H9 (cell line): ENCODE data around the gene SPA17. TPM values are rescaled to one million over a fixed set of nuclear protein-coding genes. Genes with fewer than 3 reads are reported as not detected.

Source experiments
- DNase-seq: peaks from one replicate; pipeline ENCODE4 v3.0.0-alpha.2; 2017
- H2AFZ ChIP-seq: one replicate; pipeline ENCODE4 v1.6.1; 2013; ENCODE audit warnings: mild to moderate bottlenecking, low read length, control low read depth, moderate library complexity
- H2AK5ac ChIP-seq: 2 replicates; pipeline ENCODE4 v1.6.1; 2013; ENCODE audit warnings: low read length, control low read depth, mixed read lengths; ENCODE audit not compliant: insufficient read length
- H2BK120ac ChIP-seq: one replicate; pipeline ENCODE4 v1.6.1; 2013; ENCODE audit warnings: low read depth, mild to moderate bottlenecking, low read length, control low read depth, inconsistent platforms; ENCODE audit not compliant: poor library complexity, severe bottlenecking
- H2BK12ac ChIP-seq: 2 replicates; pipeline ENCODE4 v1.6.1; 2013; ENCODE audit warnings: low read length, control low read depth, mixed read lengths, low read depth; ENCODE audit not compliant: insufficient read length
- H2BK15ac ChIP-seq: 2 replicates; pipeline ENCODE4 v1.6.1; 2013; ENCODE audit warnings: low read depth, low read length, control low read depth
- H2BK20ac ChIP-seq: one replicate; pipeline ENCODE4 v1.6.1; 2013; ENCODE audit warnings: low read depth, mild to moderate bottlenecking, low read length, control low read depth, inconsistent platforms; ENCODE audit not compliant: poor library complexity, severe bottlenecking
- H2BK5ac ChIP-seq: 2 replicates; pipeline ENCODE4 v1.6.1; 2013; ENCODE audit warnings: low read length, control low read depth, mixed read lengths; ENCODE audit not compliant: insufficient read length
- H3K14ac ChIP-seq: 2 replicates; pipeline ENCODE4 v1.6.1; 2013; ENCODE audit warnings: low read length, control low read depth; ENCODE audit not compliant: insufficient read depth
- H3K18ac ChIP-seq: 2 replicates; pipeline ENCODE4 v1.6.1; 2013; ENCODE audit warnings: low read depth, mild to moderate bottlenecking, mixed read lengths, low read length, control low read depth; ENCODE audit not compliant: insufficient read length
- H3K23ac ChIP-seq: 2 replicates; pipeline ENCODE4 v1.6.1; 2013; ENCODE audit warnings: low read length, control low read depth, mixed read lengths, low read depth; ENCODE audit not compliant: insufficient read length
- H3K23me2 ChIP-seq: 2 replicates; pipeline ENCODE4 v1.6.1; 2013; ENCODE audit warnings: low read depth, mild to moderate bottlenecking, mixed read lengths, low read length, control low read depth; ENCODE audit not compliant: insufficient read length, poor library complexity, severe bottlenecking
- H3K27ac ChIP-seq: 2 replicates; pipeline ENCODE4 v1.5.1; 2013; ENCODE audit warnings: low read length, control low read depth, mixed read lengths, low read depth; ENCODE audit not compliant: insufficient read length
- H3K27me3 ChIP-seq: 2 replicates; pipeline ENCODE4 v1.6.1; 2013; ENCODE audit warnings: low read length, control low read depth, inconsistent platforms; ENCODE audit not compliant: insufficient read depth
- H3K4ac ChIP-seq: 2 replicates; pipeline ENCODE4 v1.6.1; 2013; ENCODE audit warnings: low read depth, mild to moderate bottlenecking, control low read depth, inconsistent platforms, low read length, moderate library complexity
- H3K4me1 ChIP-seq: 2 replicates; pipeline ENCODE4 v1.6.1; 2013; ENCODE audit warnings: low read length, control low read depth, inconsistent platforms; ENCODE audit not compliant: insufficient read depth
- H3K4me2 ChIP-seq: 2 replicates; pipeline ENCODE4 v1.6.1; 2013; ENCODE audit warnings: low read length, control low read depth, mixed read lengths; ENCODE audit not compliant: insufficient read length, insufficient read depth
- H3K56ac ChIP-seq: 2 replicates; pipeline ENCODE4 v1.6.1; 2013; ENCODE audit warnings: low read depth, mild to moderate bottlenecking, mixed read lengths, low read length, control low read depth; ENCODE audit not compliant: insufficient read length
- H3K79me1 ChIP-seq: 2 replicates; pipeline ENCODE4 v1.6.1; 2013; ENCODE audit warnings: low read depth, mild to moderate bottlenecking, moderate library complexity, low read length, control low read depth, inconsistent platforms; ENCODE audit not compliant: insufficient read depth, poor library complexity, severe bottlenecking
- H3K79me2 ChIP-seq: 2 replicates; pipeline ENCODE4 v1.6.1; 2013; ENCODE audit warnings: low read length, control low read depth, inconsistent platforms; ENCODE audit not compliant: insufficient read depth
- H3K9ac ChIP-seq: 2 replicates; pipeline ENCODE4 v1.6.1; 2013; ENCODE audit warnings: low read length, control low read depth, mixed read lengths; ENCODE audit not compliant: insufficient read length; ENCODE audit errors: extremely low read depth
- H3K9me3 ChIP-seq: one replicate; pipeline ENCODE4 v1.6.1; 2013; ENCODE audit warnings: low read depth, low read length, inconsistent platforms; ENCODE audit not compliant: control insufficient read depth
- H3T11ph ChIP-seq: one replicate; pipeline ENCODE4 v1.6.1; 2013; ENCODE audit warnings: mild to moderate bottlenecking, low read length, control low read depth, inconsistent platforms
- H4K20me1 ChIP-seq: one replicate; pipeline ENCODE4 v1.6.1; 2013; ENCODE audit not compliant: control insufficient read depth, insufficient read length, insufficient read depth
- H4K5ac ChIP-seq: 2 replicates; pipeline ENCODE4 v1.6.1; 2013; ENCODE audit warnings: low read depth, mild to moderate bottlenecking, mixed read lengths, low read length, control low read depth; ENCODE audit not compliant: insufficient read length
- H4K8ac ChIP-seq: replicated peaks from 2 replicates; pipeline ENCODE4 v1.6.1; 2013; ENCODE audit warnings: low read length, control low read depth, mixed read lengths, low read depth; ENCODE audit not compliant: insufficient read length
- H4K91ac ChIP-seq: 2 replicates; pipeline ENCODE4 v1.6.1; 2013; ENCODE audit warnings: low read depth, mild to moderate bottlenecking, moderate library complexity, mixed read lengths, low read length, control low read depth; ENCODE audit not compliant: insufficient read length
- H3K27ac Mint-ChIP-seq, 3 experiments: 2 replicates in 2 of 3; 3 replicates in 1 of 3; pipeline ENCODE4 v1.8.0; 2020 to 2021; ENCODE audit warnings: mixed read lengths in 3 of 3, mild to moderate bottlenecking in 1 of 3, moderate library complexity in 1 of 3
- H3K27me3 Mint-ChIP-seq: 2 replicates; pipeline ENCODE4 v1.8.0; 2021; ENCODE audit warnings: low read depth, mild to moderate bottlenecking, moderate library complexity, mixed read lengths
- H3K36me3 Mint-ChIP-seq, 3 experiments: 2 replicates in 2 of 3; 3 replicates in 1 of 3; pipeline ENCODE4 v1.8.0; 2020 to 2021; ENCODE audit warnings: low read depth in 3 of 3, mixed read lengths in 3 of 3; ENCODE audit not compliant: insufficient read depth in 1 of 3
- H3K4me1 Mint-ChIP-seq, 2 experiments: 2 replicates each; pipeline ENCODE4 v1.8.0; 2020; ENCODE audit warnings: mixed read lengths in 2 of 2
- H3K4me3 Mint-ChIP-seq, 2 experiments: 2 replicates in 1 of 2; 3 replicates in 1 of 2; pipeline ENCODE4 v1.8.0; 2020 to 2021; ENCODE audit warnings: mild to moderate bottlenecking in 2 of 2, mixed read lengths in 2 of 2, moderate library complexity in 1 of 2
- H3K9me3 Mint-ChIP-seq, 2 experiments: 2 replicates in 1 of 2; 3 replicates in 1 of 2; pipeline ENCODE4 v1.8.0; 2020; ENCODE audit warnings: mild to moderate bottlenecking in 2 of 2, mixed read lengths in 2 of 2, moderate library complexity in 1 of 2
- CTCF ChIP-seq: fragments of 200-600 bp; sonication (generic); conservative IDR thresholded peaks from 3 replicates; pipeline ENCODE4 v1.8.0; 2021; ENCODE audit warnings: antibody characterized with exemption, mild to moderate bottlenecking
- WGBS: extraction: QIAGEN DNeasy Blood & Tissue Kit; methylation state at CpG from one replicate; pipeline ENCODE4 v1.1.7; 2013; ENCODE audit warnings: missing lambda C conversion rate, low lambda C conversion rate, mixed read lengths; ENCODE audit not compliant: insufficient read length; ENCODE audit errors: extremely low coverage; 5-methylcytosine and 5-hydroxymethylcytosine counted together
- total RNA-seq: library from RNA; stranded (reverse); gene quantifications from 2 replicates; pipeline ENCODE4 v1.2.1, GENCODE V29; 2021

Gene SPA17
- total RNA-seq, 1 experiment from 2014 or later, result 6.9 TPM

- Histone ChIP-seq H3K23ac (no peak overlapping the region), H4K20me1 (no peaks in the 10 kb centered on the region), H3K4me1 (no peaks in the 10 kb centered on the region), H4K5ac (no peak overlapping the region), H2BK5ac (no peak overlapping the region), H3K9ac (no peak overlapping the region), H3K79me2 (no peaks in the 10 kb centered on the region), H2BK12ac (no peak overlapping the region), H4K8ac (no peak overlapping the region), H3K14ac (no peak overlapping the region), H2BK20ac (no peak overlapping the region), H3K23me2 (no peaks in the 10 kb centered on the region), H3K56ac (no peak overlapping the region), H3K4ac (no peak overlapping the region), H3K27ac (no peak overlapping the region), H2BK15ac (no peak overlapping the region), H3K79me1 (no peaks in the 10 kb centered on the region), H3K9me3 (no peaks in the 10 kb centered on the region), H4K91ac (no peak overlapping the region), H3K4me2 (no peak overlapping the region), H2BK120ac (no peak overlapping the region), H3K18ac (no peak overlapping the region), H3T11ph (no peak overlapping the region), H2AFZ (no peak overlapping the region), H2AK5ac (no peak overlapping the region), H3K27me3 (peaks cover 2% of the 10 kb centered on the region; the same call in 1 of the 2 replicates)
- H3K4me1 Mint-ChIP-seq, result no peaks in the 10 kb centered on the region
- no peaks in the 10 kb centered on the region for H3K9me3 Mint-ChIP-seq
- DNase-seq, result no peak
- WGBS, result no CpG with 5 or more reads among the region's 2 CpGs
- no peak overlapping the region for H3K4me3 Mint-ChIP-seq
- no peaks in the 10 kb centered on the region for H3K27me3 Mint-ChIP-seq
- H3K27ac Mint-ChIP-seq, result no peak overlapping the region
- no peak for TF ChIP-seq CTCF
- H3K36me3 Mint-ChIP-seq, result peaks cover 0 to 1% (median 0%) of the 10 kb centered on the region in 3 experiments; a peak in 1 of 7 replicates
These were observed 9.8 kb upstream of the SPA17 start for GRCh38 chr11:124663861-124664260.
